Nephron (organoid): ENCODE measurements around the gene ARMC6.

Source experiments
- H3K27ac Mint-ChIP-seq, 3 experiments: 2 replicates each; pipeline ENCODE4 v1.8.0; 2020; ENCODE audit warnings: mixed read lengths in 3 of 3, mild to moderate bottlenecking in 2 of 3, moderate library complexity in 1 of 3
- H3K27me3 Mint-ChIP-seq: 2 replicates; pipeline ENCODE4 v1.8.0; 2021; ENCODE audit warnings: low read depth, mild to moderate bottlenecking, moderate library complexity, mixed read lengths
- H3K36me3 Mint-ChIP-seq: 2 replicates; pipeline ENCODE4 v1.8.0; 2020; ENCODE audit warnings: low read depth, mixed read lengths
- H3K4me1 Mint-ChIP-seq: 2 replicates; pipeline ENCODE4 v1.8.0; 2020; ENCODE audit warnings: mixed read lengths
- H3K4me3 Mint-ChIP-seq, 3 experiments: 2 replicates each; pipeline ENCODE4 v1.8.0; 2020; ENCODE audit warnings: mild to moderate bottlenecking in 3 of 3, mixed read lengths in 3 of 3, moderate library complexity in 2 of 3
- H3K9me3 Mint-ChIP-seq: 2 replicates; pipeline ENCODE4 v1.8.0; 2020; ENCODE audit warnings: mixed read lengths
- CTCF ChIP-seq, 3 experiments: fragments of 200-600 bp; sonication (generic); IDR thresholded peaks; one replicate each; pipeline ENCODE4 v1.5.0; 2021; ENCODE audit warnings: antibody characterized with exemption in 3 of 3; ENCODE audit not compliant: unreplicated experiment in 3 of 3

ARMC6 gene

GRCh38 chr19:19043481-19043880 is 10.1 kb downstream of the ARMC6 start:
- Mint-ChIP-seq H3K27ac (no peak overlapping the region), H3K4me3 (no peak overlapping the region), H3K27me3 (peaks cover 3% of the 10 kb centered on the region), H3K9me3 (no peaks in the 10 kb centered on the region), H3K36me3 (peaks cover 34% of the 10 kb centered on the region), H3K4me1 (no peaks in the 10 kb centered on the region)
- TF ChIP-seq CTCF (IDR thresholded peaks at IDR 0.05; ENCODE audit: unreplicated experiment in 3 of 3): no peak

GRCh38 chr19:19043881-19044280 is 10.5 kb downstream of the ARMC6 start:
- Mint-ChIP-seq H3K4me3 (no peak overlapping the region), H3K4me1 (no peaks in the 10 kb centered on the region), H3K36me3 (peaks cover 33% of the 10 kb centered on the region), H3K27me3 (peaks cover 3% of the 10 kb centered on the region), H3K9me3 (no peaks in the 10 kb centered on the region), H3K27ac (no peak overlapping the region)
- TF ChIP-seq CTCF (IDR thresholded peaks at IDR 0.05; ENCODE audit: unreplicated experiment in 3 of 3): no peak

GRCh38 chr19:19049406-19049805 is 16.0 kb downstream of the ARMC6 start:
- H3K4me1 Mint-ChIP-seq: no peaks in the 10 kb centered on the region
- TF ChIP-seq CTCF (IDR thresholded peaks at IDR 0.05; ENCODE audit: unreplicated experiment in 3 of 3): no peak

GRCh38 chr19:19050104-19050503 is 16.7 kb downstream of the ARMC6 start:
- Mint-ChIP-seq H3K27me3 (no peaks in the 10 kb centered on the region), H3K9me3 (no peaks in the 10 kb centered on the region), H3K4me3 (no peak overlapping the region), H3K27ac (no peak overlapping the region), H3K4me1 (no peaks in the 10 kb centered on the region), H3K36me3 (peaks cover 30% of the 10 kb centered on the region)
- TF ChIP-seq CTCF (IDR thresholded peaks at IDR 0.05; ENCODE audit: unreplicated experiment in 3 of 3): no peak

More at GRCh38 chr19:19049406-19049805, 16.0 kb downstream of the ARMC6 start:
- Mint-ChIP-seq H3K27me3 (no peaks in the 10 kb centered on the region), H3K9me3 (no peaks in the 10 kb centered on the region), H3K27ac (no peak overlapping the region), H3K4me3 (no peak overlapping the region), H3K36me3 (peaks cover 36% of the 10 kb centered on the region)

GRCh38 chr19:19050731-19051130 is 17.3 kb downstream of the ARMC6 start:
- TF ChIP-seq CTCF (IDR thresholded peaks at IDR 0.05; ENCODE audit: unreplicated experiment in 3 of 3): no peak
- Mint-ChIP-seq H3K4me3 (no peak overlapping the region), H3K27me3 (no peaks in the 10 kb centered on the region), H3K9me3 (no peaks in the 10 kb centered on the region), H3K4me1 (no peaks in the 10 kb centered on the region), H3K27ac (no peak overlapping the region), H3K36me3 (peaks cover 27% of the 10 kb centered on the region)

- Mint-ChIP-seq H3K27me3 (no peaks in the 10 kb centered on the region), H3K4me1 (no peaks in the 10 kb centered on the region), H3K9me3 (no peaks in the 10 kb centered on the region), H3K36me3 (peaks cover 24% of the 10 kb centered on the region), H3K27ac (no peak overlapping the region), H3K4me3 (no peak overlapping the region)
- no peak for TF ChIP-seq CTCF (IDR thresholded peaks at IDR 0.05; ENCODE audit: unreplicated experiment in 3 of 3)
These were observed 18.2 kb downstream of the ARMC6 start for GRCh38 chr19:19051478-19052213.
